GM11168 (cell line): ENCODE results near the gene CHST6.
"Not testable (repeated sequence)": the region's sequence is repeated elsewhere in the genome, so short reads cannot be mapped to it uniquely, and the experiment has no call there.

ENCODE experiments used
- in situ Hi-C: fragments of 300-500 bp; cut with MboI; formaldehyde crosslinking; loops from one replicate; pipeline ENCODE4 v1.12.0; 2022; ENCODE audit warnings: low sequenced_read_pairs; ENCODE audit not compliant: unreplicated experiment

CHST6 gene

GRCh38 chr16:75456486-75456885 is 38.8 kb downstream of the CHST6 start:
- in situ Hi-C loops = not testable (repeated sequence)

DNA sequence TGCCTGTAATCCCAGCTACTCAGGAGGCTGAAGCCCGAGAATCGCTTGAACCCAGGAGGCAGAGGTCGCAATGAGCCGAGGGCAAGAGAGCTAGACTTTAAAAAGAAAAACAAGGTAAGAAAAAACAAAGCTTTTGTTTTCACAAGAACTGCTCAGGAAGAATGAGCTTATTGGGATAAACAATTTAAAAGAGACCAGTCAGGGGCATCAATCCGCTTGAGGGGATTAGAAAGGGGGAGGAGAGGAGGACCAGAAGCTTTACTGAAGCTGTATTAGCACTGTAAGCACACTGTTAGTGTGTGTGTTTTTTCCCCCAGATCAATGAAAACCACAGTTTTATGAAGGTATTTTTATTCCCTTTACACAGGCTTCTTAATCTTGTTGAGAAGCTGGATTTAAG is 39.6 kb downstream of the CHST6 start:
- in situ Hi-C loops = no loop called here

DNA sequence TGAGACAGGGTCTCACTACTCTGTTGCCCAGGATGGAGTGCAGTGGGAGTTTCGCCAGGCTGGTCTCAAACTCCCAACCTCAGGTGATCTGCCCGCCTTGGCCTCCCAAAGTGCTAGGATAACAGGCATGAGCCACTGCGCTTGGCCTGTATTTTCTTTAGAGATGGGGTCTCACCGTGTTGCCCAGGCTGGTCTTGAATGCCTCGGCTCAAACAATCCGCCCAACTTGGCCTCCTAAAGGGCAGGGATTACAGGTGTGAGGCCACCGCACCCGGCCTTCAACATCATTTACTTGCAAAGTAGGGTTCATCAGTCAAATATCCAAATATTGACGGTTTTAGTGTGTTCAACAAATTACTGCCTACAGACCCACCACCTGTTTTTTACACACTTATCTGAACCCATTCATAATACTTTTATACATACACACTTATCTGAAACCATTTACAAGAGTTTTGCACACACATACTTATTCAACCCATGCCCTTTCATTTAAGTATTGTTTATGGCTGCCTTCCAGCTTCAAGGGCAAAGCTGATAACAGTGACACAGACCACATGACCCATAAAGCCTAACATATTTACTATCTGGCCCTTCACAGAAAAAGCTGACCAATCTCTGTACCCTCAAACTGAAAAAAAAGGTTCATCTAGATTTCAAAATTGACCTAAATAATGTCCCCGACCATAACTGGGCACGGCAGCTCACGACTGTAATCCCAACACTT is 42.6 kb downstream of the CHST6 start:
- in situ Hi-C loops = no loop called here

DNA sequence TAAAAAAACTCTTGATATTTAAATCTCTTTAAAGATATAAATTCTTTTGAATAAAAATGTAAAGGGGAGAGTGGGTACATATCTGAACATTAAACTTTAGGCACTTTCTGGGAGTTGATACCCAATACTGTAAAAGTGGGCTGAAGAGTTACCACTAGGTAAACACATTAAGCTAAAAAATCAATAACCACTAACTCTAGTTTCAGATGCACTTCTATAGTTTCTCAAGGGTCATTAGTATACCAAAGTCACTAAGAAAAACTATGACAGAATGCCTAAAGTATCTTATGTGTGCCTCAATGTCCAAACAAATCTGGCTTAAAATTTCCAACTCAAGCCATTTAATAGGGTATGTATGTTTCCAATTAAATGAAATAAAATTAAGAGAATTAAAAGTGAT is 48.8 kb downstream of the CHST6 start:
- in situ Hi-C loops = no loop called here

- in situ Hi-C loops = no loop called here
These were observed 49.9 kb downstream of the CHST6 start for GRCh38 chr16:75445298-75445697.

DNA sequence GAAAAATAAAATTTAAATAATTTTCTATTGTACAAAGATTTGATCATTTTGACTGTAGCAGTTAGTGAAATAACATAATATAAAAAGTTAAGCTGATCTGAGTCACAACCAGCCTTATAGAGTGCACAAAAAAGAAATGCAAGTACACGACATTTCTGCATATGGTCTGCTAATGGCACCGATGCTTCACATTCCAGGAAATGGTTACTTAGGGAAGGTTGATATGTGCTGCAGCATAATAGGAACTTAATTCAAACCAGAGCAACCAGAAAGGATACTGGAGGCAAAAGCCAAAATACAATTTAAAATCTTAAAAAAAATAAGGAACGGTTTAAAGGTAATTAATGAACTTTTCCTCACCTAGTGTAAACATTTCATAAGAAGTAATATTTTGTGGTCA is 51.9 kb downstream of the CHST6 start:
- in situ Hi-C loops = no loop called here

- in situ Hi-C loops = no loop called here
These were observed 61.4 kb downstream of the CHST6 start for GRCh38 chr16:75433732-75434413.

DNA sequence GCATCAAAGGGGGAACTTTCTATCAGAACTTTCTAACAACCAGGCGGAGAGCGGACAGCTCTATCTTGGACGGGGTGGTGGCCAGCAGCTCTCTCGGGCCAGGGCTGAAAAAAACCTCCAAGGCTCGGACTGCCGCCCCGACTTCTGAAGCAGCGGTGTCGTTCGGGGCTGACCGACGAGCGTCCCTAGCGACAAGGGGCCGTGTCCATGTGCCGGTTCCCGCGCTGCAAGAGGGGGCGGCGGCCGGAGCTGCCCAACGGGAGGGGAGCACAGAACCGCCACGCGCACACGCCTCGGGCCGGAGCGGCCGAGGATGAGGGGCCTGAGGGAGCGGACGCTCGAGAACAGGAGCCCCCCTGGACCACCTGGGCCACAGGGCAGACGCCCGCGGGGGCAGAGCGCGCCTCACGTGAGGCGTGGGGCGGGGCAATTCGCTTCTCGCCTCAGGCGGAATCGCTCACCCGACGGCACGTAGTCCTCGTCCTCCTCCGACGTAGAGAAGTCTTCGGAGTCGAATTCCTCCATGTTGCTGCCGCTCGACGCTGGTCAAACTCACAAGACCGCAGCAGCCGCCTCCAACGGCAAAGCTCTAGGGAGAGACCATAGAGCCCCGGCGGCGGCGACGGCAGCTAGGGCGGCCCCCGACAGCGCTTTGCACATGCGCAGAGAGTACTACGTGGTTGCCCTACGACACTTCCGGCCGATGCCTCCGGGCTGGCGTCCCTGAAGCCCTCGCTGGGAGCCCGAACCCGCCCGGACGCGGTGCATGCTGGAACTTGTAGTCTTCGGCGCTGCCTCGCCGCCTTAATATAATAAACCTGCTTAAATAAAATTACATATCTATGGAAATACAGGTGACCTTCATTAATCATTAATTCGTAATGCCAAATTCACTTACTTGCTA is 62.2 kb downstream of the CHST6 start, which contains the start of gene CFDP1:
TSS of gene CFDP1 (minus strand) at position 676 of the 904 bp plus-strand sequence. CDS start at position 525, 151 bp downstream.
- in situ Hi-C loops = no loop called here

- in situ Hi-C loops = no loop called here
These were observed 65.4 kb downstream of the CHST6 start for GRCh38 chr16:75429621-75430403.

DNA sequence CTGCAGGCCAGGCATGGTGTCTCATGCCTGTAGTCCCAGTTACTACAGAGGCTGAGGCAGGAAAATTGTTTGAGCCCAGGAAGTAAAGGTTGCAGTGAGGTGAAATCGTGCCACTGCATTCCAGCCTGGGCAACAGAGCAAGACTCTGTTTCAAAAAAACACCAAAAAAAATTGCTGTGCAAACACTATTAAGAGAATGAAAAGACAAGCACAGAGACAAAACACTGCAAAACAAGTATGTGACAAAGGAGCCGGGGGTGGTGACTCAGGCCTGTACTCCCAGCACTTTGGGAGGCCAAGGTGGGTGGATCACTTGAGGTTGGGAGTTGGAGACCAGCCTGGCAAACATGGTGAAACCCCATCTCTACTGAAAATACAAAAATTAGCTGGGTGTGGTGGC is 68.7 kb downstream of the CHST6 start:
- in situ Hi-C loops = not testable (repeated sequence)

DNA sequence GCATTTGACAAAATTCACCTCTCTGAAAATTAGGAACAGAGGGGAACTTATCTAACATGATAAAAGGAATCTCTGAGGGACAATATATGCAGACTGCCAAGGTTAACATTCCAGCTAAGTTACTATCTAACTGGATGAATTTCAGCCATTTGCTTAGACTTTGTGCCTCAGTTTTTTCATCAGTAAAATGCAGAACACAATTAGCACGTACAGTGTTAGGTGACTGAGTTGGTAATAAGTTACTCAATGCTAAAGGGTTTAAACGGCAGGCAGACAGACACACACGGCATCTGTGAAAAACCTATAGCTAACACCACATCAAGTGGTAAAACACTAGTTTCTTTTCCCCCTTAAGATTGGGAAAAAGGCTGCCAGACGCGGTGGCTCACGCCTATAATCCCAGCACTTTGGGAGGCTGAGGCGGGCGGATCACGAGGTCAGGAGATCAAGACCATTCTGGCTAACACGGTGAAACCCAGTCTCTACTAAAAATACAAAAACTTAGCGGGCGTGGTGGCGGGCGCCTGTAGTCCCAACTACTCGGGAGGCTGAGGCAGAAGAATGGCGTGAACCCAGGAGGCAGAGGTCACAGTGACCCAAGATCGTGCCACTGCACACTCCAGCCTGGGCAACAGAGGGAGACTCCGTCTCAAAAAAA is 71.0 kb downstream of the CHST6 start:
- in situ Hi-C loops = not testable (repeated sequence)

DNA sequence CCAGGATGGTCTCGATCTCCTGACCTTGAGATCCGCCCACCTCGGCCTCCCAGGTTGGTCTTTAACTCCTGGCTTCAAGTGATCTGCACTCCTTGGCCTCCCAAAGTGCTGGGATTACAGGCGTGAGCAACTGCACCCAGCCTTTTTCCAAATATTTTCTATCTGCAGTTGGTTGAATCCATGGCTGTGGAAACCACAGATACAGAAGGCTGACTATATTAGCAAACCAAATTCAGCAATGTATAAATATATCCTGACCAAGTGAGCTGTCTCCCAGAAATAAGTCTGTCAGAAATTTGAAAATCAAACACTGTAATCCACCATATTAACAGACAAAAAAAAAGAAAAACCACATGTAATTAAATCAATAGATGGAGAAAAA is 71.5 kb downstream of the CHST6 start:
- in situ Hi-C loops = no loop called here
